Activated gamma-delta T cell treated with anti-CD3 and anti-CD28 coated beads, Interleukin-2, amount 50 U/mL, for 16 hours (primary cell): ENCODE data around the gene WSCD2.

ENCODE experiments used
- DNase-seq: peaks from one replicate; pipeline ENCODE4 v3.0.0-alpha.2; 2020; ENCODE audit warnings: low read depth

WSCD2 gene

DNA sequence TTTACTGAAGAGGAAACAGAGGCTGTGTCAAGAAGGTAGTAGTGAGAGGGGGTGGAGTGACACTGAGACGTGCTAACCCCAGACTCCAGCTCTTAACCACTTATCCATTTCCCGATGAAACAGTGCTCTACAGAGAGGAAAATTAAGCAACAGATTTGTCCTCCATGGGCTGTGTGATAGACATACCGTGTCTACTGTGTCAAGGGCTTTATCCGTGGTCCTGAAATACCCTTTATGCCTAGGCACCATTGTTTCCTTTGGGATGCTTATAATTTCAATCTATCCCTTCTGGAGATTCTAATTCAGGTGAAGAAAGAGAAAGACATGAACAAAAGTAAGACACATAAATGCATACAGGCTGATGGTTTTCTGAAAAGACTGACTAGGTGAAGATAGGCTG is 138.4 kb downstream of the WSCD2 start:
- no peak for DNase-seq

DNA sequence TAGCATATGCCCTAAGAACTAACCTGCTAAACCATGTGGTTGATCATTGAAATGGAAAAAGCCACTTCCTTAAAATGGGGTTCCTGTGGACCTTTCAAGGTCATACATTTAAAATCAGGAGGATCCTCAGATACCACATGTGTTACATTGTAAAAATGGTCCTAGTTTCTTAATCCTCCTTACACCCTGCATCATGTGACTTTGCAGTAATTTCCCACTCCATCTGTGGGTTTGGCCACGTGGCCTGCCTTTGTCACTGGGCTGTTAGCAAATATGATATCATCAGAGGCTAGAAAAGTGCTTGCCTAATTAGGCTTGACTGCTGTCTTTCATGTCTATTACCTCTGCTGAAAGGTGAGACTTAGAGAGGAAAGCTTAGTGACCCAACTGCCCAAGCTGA is 139.3 kb downstream of the WSCD2 start:
- no peak for DNase-seq

GRCh38 chr12:108269224-108269623 is 140.1 kb downstream of the WSCD2 start:
- DNase-seq = no peak

DNA sequence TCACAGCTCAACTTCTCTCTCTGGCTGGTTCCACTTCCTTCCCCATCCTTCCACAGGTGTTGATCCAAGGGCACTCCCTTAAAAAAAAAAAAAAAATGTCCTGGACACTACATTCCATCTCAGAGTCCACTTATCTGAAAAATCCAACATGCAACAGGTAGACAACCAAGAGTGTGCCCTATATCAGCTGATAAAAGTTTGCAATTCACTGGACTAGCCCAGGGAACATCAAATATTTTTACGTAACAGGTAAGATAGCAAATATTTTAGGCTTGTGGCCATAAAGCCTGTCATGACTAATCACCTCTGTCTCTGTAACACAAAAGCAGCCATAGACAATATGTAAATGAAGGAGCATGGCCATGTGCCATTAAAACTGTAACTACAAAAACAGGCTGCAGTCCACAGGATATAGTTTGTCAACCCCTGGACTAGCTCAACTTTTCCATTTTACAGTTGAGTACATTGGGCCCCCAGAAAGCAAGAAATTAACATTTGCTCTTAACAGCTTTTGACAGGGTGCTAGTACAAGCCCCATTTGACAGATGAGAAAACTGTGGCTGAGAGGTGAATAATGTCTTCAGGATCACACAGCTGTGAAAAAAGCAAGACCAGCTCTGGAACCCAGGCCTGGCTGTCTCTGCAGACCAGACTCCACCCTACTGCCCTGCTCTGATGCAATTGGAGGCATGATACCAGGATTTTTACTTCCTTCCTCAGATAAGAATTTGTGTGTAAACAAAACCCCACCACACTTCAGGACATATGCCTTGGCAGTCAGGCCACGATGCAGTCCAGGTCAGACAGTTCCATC is 141.2 kb downstream of the WSCD2 start:
- no peak for DNase-seq

DNA sequence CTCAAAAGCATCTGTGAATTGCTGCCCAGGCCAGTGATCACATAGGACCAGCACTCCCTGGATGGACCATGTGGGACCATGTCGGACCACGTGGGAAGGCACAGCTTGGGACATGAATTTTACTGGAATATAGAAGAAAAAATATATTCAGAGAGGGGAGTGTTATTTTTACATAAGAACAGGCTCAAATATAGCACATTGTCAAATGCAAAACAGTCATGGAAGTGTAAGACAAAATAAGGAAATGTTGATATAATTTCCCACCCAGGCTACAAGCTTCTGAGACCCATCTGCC is 141.7 kb downstream of the WSCD2 start:
- no peak for DNase-seq

DNA sequence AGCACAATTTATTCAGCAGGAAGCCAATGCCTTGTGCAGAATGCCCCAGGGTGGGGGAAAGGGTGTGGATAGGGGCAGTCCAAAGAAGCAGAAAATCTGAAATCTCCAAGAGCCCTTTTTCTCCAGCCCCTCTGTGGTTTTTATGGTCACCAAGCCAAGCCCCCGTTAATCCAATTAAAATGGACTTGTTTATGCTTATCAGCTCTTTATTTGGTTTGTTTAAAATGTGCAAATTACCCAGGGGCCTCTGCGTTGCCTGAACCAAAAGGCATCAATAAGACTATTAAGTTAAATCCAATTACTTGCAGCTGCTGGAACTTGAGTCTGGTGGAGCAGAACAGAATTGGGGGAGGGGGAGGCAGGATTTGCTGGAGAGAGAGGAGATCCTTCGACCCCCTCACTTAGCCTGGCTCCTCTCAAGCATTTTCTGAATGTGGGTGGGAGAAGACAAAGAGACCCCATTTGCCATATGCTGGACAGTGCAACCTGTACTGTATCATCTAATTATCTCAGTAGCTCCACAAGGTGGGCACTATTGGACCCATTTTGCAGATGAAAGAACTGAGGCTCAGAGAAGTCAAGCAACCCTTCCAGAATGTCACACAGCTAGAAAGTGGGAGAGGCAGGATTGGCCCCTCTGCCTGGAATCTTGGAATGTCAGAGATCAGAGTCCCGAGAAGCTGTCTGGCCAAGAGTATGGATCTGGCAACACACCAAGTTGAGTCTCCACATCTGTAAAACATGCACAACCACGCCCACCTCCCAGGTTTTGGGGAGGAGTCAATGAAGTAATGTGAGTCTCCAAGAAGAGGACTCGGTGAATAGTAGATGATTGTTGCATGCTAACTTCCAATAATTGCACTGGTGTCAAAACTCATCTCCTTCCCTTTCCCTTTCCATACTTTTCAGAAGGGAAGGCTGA is 143.1 kb downstream of the WSCD2 start:
- no peak for DNase-seq

- DNase-seq = no peak
Observed at GRCh38 chr12:108273217-108273616, 144.1 kb downstream of the WSCD2 start.

- no peak for DNase-seq
Observed at GRCh38 chr12:108277613-108278012, 148.5 kb downstream of the WSCD2 start.

GRCh38 chr12:108282160-108282559 is 153.1 kb downstream of the WSCD2 start:
- no peak for DNase-seq

DNA sequence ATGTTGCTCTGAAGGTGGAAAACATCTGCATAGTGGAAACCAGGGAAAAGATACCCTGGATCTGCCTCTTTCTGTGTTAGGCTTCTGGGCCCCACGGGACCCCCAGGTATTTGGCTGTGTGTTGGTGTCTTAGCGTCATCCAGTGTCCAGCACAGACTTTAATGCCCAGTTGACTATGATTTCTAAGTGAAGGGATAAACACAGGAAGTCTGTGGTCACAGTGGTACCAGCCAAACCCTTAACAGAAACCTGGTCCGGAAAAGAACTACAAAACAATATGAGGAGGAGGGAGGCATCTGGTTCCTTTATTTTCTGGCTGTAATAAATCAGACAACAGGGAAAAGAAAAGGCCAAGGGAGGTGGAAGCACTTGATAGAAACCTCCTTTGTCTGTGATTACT is 153.6 kb downstream of the WSCD2 start:
- DNase-seq = no peak

GRCh38 chr12:108284163-108284562 is 155.1 kb downstream of the WSCD2 start:
- DNase-seq = no peak

GRCh38 chr12:108285016-108285415 is 155.9 kb downstream of the WSCD2 start:
- no peak for DNase-seq

DNA sequence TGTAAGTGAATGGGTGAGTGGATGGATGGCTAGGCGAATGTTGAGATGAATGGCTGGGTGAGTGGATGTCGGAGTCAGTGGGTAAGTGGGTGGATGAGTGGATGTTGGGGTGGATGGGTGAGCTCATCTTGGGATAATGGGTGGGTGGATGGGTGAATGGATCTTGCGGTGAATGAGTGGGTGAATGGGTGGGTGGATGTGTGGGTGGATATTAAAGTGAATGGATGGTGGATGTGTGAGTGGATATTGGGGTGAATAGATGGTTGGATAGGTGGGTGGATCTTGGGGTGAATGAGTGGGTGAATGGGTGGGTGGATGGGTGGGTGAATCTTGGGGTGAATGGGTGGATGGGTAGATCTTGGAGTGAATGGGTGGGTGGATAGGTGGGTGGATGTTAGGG is 158.1 kb downstream of the WSCD2 start:
- DNase-seq = no peak

GRCh38 chr12:108289350-108290161 is 160.5 kb downstream of the WSCD2 start:
- no peak for DNase-seq

GRCh38 chr12:108295641-108296040 is 166.6 kb downstream of the WSCD2 start:
- DNase-seq = no peak

DNA sequence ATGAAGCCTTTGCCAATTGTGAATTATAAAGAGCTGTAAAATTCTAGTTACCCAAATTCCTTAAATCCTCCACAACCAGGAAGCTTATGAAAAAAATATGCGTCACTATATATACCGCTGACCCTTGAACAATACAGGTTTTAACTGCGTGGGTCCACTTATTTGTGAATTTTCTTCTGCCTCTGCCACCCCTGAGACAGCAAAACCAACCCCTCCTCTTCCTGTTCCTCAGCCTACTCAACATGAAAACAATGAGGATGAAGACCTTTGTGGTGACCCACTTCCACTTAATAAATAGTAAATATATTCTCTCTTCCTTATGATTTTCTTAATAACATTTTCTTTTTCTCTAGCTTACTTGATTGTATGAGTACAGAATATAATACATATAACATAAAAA is 167.9 kb downstream of the WSCD2 start:
- no peak for DNase-seq

- no peak for DNase-seq
Observed at GRCh38 chr12:108297424-108297823, 168.3 kb downstream of the WSCD2 start.

GRCh38 chr12:108297895-108298760 is 169.0 kb downstream of the WSCD2 start:
- DNase-seq = no peak

DNA sequence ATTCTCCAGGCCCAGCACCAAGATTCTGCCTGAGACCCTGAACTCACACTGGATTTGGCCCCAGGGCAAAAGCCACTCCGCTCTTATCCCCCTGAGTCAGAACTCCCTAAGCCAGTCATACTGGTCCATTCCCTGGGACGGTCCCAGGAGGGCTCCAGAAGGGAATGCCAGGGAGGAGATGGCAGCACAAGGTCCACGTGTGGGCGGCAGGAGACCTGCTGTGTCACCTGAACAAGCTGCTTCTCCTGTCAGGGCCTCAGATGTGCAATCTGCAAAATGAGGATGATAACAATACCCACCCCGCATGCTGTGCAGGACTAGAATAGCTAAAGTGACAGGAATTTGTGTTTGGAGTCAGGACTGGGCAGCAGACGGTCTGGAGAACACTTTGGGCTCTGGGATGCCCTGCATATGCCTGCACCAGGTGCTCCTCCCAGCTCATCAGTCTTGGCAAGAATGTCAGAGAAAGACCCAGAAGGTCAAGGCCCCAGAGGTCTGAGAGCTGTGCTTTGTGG is 169.7 kb downstream of the WSCD2 start:
- no peak for DNase-seq

GRCh38 chr12:108299516-108299915 is 170.4 kb downstream of the WSCD2 start:
- DNase-seq = no peak
